Stimulated activated CD4-positive, alpha-beta T cell treated with anti-CD3 and anti-CD28 coated beads, Interleukin-15, amount 100 ng/mL, for 48 hours (primary cell): Measurements from ENCODE around the gene TEX29.

Experiments used
- DNase-seq, 2 donors: peaks; one replicate each; pipeline ENCODE4 v3.0.0-alpha.2; 2020; ENCODE audit warnings: low read depth in 2 of 2

TEX29 gene

DNA sequence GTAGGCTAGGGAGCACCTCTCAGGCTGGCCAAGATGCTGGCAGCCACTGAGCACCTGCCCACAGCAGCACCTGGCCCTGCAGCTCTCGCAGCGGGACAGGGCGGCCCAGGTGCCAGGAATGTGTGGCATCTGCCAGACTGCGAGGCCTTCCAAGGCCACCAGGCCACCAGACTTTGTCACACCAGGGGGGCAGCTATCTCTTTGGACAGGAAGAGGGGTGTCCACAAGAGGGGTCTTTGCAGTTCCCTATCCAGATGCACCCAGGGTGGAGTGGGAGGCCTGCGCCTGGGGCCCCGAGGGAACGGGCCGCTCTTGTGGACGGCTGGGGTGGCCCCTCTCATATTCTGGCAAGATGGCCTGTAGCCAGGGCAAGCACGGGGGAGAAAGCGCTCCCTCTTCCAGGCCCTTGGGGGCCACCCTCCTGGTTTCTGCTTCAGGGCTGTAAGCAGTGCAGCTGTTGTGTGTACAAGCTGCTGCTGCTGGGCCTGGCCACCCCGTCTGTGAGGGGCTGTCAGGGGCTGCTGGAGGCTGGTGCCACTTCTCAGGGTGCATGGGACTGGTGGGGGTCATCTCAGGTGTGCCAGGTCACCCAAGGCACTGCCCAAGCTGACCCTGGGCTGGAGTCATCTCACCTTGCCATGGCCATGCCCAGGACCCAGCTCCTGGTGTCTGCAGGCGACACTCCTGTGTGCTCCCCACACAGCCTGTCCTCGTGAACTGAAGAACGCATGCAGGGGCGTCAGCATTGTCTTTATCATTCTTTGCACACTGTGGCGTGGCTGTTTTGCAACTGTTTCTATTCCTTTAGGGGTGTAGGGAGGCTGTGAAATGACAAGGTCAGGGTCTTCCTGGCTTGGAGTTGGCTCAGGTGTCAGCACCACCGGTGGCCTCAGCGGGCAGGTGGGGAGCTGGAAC is 1.8 kb downstream of the TEX29 start:
- no peak for DNase-seq

- DNase-seq = no peak
These were observed 2.5 kb downstream of the TEX29 start for GRCh38 chr13:111322916-111323331.

DNA sequence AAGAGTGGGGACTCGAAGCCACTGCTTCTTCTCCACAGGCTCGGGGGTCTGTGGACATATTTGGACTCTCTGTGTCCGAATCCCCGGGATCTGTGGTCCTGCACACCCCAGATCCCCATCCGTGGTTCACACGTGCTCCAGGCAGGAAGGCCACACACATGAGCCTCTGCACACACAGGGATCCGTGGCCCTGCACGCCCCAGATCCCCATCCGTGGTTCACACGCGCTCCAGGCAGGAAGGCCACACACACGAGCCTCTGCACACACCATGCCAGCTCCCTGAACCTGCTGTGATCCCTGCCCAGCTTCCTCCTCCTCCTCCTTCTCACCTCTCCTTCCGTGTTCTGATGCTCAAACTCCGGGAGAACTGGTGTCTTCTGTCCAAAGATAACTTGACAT is 3.1 kb downstream of the TEX29 start:
- DNase-seq = no peak

DNA sequence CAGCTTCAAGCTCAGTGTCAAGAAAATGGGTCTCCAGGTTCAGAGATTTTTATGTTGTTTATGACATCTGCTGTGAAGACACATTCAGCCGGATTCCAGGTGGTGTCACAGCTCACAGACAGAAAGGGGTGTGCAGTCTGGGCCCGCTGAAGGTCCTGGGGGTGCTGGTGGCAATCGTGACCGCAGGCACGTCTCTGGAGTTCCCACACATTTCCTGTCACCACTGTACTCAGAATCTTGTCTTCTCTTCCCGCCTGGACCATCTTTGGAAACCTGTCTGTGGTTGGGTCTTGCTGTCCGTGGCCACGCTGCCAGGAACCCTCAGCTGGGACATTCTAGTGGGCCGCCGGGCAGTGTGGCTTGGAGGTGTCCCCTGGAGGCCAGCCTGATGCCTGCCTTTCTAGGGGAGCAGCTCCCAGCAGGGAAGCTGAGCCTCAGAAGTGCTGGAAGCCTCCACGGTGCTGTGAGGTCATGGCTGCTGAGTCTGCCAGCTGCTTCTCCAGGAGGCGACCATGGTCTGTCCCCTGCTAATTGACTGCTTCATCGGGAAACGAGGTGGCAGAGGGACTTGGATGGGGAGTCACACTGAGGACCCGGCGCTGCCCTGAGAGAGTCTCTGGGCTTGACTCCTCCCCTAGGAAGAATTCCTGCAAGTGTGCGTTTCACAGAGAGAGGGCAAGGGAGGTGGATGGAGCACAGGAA is 3.7 kb downstream of the TEX29 start:
- DNase-seq = no peak

DNA sequence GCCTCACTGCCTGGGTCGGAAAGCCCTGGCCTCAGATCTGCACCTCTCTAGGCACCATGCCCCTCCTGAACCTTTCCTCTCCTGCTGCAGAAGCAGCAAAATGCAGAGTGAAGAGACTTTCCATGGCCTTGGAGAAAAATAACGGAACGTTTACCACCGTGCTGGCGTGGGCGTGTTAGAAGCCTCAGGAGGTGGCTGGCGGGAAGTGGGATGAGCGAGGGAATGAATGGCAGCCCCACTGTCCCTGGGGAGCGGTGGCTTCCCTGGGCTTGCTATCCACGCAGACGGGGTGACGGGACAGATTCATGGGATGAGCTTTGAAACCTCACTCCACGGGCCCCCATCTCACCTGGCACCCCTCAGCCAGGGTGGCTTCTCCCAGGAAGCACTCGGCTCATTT is 4.3 kb downstream of the TEX29 start:
- no peak for DNase-seq

DNA sequence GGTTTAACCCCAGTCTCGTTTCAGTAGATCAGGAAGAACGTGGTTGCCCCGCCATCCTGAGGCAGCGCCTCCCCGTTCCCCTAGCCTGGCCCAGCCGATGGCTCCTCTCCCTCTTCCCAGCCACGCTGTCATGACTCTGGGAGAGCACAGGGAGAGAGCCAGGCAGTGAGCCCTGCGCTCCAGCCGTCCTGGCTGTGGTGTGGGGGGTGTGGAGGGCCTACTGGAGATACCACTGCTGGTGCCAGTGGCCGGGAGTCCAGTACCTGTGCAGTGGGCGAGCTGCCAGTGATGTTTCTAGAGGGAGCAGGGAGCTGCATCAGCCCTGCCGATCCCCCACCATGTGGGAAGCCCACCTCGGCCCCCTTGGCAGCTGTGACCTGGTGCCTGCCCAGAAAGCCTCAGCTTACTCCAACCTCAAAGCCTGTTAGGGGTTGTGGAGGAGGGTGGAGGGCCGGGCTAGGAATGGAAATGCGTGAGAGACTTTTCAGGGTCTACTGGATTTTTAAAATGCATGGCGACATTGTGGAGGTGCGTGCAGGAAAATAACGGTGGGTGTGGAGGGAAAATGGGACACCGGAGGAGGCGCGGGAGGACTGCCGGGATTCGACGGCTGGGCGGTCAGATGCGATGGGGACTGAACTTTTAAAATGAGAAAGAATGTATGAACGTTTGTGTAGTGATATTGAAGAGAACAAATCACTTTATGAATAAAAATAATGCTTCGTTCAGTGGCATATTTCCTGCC is 4.9 kb downstream of the TEX29 start:
- no peak for DNase-seq

DNA sequence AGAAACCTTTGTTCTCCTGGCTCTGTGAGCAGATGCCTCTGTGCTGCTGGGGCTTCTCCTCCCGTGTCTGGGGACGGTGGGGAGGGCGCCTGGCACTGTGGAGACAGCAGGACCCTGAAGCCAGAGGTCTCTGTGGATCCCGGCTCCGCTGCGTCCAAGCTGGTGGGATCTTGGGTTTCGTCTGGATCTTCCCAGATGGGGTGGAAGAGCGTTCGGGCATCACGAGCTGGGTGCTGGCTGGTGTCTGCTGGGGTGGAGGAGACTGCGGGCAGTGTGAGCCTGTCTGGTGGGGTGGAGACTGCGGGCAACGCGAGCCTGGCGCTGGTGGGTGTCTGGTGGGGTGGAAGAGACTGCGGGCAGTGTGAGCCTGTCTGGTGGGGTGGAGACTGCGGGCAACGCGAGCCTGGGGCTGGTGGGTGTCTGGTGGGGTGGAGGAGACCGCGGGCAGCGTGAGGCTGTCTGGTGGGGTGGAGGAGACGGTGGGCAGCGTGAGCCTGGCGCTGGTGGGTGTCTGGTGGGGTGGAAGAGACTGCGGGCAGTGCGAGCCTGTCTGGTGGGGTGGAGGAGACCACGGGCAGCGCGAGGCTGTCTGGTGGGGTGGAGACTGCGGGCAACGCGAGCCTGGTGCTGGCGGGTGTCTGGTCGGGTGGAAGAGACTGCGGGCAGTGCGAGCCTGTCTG is 5.6 kb downstream of the TEX29 start:
- no peak for DNase-seq

DNA sequence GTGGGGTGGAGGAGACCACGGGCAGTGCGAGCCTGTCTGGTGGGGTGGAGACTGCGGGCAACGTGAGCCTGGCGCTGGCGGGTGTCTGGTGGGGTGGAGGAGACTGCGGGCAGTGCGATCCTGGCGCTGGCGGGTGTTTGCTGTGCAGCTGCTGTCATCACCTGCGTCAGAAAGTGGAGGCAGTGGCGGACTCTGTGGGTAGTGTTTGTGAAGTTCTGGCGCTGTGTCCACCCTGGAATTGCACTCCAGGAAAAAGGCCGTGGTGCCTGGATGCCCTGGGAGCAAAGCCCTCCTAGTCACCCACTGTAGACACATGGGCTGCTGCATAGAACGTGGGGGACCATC is 6.2 kb downstream of the TEX29 start:
- DNase-seq = no peak

DNA sequence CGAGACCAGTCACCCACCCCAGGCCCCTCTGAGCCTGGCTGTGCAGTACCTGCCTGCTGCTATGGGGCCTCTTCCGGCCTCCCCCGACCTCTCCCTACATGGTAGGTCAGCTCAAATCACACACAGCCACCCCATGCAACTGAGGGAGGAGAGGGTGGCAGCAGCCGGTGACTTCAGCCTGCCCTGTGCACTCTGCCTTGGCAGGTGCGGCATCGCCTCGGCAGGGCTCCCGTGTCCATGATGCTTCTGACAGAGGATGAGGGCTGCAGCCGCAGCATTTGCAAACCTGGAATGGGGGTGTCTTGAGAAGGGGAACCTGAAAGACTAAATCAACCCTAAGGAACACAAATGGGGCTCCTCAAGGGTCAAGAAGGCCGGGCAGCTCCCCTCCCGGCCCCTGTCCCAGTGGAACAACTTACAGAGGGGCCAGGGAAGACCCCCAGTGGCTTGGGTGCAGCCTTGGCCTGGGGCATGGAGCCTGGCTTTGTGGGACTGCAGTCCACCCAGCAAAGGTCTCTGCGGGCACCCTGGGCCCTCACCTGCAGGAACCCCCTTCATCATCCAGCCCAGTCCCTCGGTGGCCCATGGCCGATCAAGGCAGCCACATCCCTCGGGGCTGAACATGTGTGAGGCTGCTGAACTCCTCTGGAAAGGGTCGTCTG is 6.7 kb downstream of the TEX29 start:
- no peak for DNase-seq

- DNase-seq = no peak
These were observed 7.5 kb downstream of the TEX29 start for GRCh38 chr13:111327730-111328573.

DNA sequence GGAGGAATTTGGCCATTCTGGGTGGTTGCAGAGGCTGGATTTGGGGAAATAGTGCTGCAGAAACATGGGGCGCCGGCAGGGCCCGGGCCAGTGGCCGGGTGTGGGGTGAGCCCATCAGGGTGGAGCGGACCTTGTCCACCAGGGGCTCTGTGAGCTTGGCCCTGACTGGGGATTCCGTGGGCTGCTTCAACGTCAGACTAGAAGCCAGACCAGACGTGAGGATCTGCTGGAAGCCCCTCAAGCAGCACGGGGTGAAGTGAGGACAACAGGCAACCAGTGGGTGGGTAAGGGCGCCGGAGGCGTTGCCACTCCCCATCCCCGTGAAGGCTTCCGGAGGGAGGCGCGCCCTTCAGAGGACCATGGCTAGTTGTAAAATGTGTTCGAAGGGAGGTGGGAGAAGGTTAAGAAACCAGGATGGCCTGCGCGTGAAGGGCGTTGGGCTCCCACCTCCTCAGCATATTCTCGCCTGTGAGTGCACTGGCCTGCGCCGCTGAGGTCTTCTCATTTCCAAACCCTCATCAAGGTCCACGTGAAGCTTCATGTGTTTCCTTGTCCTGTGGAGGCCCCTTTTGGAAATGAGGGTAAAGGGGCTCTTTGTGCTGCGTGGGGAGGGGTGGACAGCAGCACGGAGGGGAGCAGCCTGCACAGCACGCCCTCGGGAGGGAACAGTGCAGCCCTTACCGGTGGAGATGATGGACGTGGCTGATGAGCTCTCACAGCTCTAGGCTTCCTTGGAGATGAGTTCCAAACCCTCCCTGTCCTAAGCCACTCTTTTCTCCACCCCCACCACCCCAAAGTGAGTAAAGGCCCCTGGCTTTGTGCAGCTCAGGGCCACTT is 8.3 kb downstream of the TEX29 start:
- no peak for DNase-seq

DNA sequence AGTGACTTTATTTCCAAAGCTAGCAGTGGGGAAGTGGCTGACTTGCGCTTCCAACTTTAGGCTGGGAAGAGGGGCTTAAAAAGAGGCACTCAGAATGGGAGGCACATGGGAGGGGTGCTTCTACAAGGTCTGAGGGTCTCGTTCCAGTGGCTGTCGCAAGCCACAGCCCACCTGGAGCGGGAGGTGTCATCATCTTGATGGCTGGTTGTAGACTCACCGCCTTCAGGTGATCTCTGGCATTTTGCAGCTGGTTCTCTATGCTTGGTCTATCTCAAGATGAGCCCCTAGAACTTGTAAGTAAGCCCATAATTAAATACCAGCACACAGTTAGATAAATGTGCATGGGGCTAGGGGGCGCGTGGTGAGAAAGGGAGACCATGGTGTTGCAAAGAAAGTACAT is 9.2 kb downstream of the TEX29 start:
- no peak for DNase-seq

- no peak for DNase-seq
These were observed 9.7 kb downstream of the TEX29 start for GRCh38 chr13:111330066-111330610.

DNA sequence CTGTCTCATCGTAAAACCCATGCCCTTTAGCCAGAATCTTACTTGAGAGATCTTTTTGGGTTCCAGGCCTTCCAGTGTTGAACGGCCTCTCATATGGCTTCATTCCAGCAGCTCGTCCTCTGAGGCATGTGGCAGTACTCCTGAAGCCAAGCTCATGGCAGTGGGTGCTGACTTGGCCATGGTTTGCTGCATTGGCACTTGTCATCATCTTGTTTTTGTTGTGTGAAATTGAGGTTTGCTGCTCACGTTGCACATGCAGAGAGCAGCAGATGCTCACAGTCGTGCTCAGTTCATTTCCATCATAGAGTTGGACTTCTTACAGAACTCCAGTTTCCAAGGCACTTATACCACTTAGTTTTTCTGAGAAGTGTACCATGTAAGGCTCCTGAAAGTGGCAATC is 14.9 kb downstream of the TEX29 start:
- no peak for DNase-seq

DNA sequence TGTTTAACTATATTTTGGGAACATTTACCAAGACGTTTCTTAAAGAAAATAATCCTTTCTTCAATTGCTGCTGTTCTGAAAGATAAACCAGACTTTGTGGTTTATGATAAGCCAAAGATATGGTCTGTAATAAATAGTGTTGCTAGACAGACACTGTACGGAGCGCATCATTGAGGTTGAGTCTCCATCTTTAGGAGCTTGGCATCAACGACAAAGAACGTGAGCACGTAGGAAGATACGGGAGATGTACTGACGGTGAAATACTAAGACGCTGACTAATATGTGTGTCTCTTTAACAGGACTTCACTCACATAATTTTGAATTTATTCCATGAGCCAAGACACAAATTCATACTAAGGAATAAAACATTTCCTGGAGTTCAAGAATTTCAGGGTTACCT is 16.2 kb downstream of the TEX29 start:
- DNase-seq = no peak

DNA sequence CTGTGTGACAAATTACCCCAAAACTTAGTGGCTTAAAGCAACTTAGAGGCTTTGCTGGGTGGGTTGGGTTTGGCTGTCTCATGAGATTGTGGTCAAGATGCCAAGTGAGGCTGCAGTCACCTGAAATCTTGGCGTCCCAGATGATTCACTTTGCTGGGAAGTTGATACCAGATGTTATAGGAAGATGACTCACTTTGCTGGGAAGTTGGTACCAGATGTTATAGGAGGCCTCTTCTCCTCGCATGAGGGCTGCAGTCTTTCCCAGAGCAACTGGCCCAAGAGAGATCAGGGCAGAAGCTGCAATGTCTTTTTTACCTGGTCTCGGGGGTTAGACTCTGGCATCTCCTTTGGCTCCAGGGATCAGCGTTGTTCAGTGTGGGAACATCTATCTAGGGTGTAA is 16.8 kb downstream of the TEX29 start:
- DNase-seq = no peak

- no peak for DNase-seq
These were observed 17.3 kb downstream of the TEX29 start for GRCh38 chr13:111337741-111338140.

DNA sequence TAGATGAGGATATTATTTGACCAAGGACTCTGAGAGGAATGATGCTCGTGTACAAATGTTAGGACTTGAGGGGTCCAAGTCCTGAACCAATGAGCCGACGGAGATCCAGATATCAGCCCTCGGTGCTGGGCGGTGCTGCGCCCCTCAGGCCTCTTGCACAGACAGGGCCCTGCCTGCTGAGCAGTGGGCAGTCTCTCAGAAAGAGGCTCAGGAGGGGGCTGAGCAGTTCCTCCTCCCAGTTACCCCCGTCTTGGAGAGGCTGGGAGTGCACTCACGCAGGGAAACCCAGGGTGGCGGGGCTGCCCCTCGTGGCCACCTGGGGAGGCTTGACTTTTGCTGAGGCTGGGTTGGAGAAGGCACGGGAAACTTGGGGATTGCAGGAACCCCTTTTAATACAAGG is 18.4 kb downstream of the TEX29 start:
- DNase-seq = no peak

DNA sequence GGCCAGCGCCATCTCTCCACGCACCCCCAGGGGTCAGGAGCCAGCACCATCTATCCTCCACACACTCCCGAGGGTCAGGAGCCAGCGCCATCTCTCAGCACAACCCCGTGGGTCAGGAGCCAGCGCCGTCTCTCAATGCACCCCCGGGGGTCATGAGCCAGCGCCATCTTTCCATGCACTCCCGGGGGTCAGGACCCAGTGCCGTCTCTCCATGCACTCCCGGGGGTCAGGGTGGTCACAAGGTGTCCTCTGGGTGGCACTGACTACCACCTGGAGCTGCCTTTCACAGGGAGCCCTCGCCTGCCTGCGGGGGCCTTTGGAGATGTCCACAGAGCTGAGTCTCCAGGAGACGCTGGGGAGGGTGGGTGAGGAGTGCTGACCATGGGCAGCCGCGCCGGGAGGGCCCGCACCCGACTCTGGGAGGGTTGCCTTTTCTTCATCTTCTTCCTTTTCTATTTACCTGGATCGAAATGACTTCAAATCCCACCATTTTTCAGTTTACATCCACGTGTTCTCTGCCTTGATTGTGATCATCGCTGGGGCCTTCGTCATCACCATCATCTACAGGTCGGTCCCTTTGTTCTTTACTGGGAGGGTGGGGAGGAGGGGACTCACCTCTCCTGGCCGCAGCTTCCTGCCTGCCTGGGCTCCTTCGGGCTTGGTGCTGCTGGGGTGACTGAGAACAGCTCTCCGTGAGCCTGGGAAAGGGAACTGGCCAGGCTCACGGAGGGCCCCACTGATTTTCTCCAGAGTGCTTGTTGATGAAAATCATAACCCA is 19.1 kb downstream of the TEX29 start:
- DNase-seq = no peak
